Testis (tissue), 3 donors: Measurements from ENCODE around the gene RASGEF1B. TPM values are rescaled to one million over a fixed set of nuclear protein-coding genes. Genes with fewer than 3 reads are reported as not detected.

Experiments used
- DNase-seq: peaks from one replicate; pipeline ENCODE4 v3.0.0-alpha.2; 2019
- H3K27ac ChIP-seq, 2 donors: fragments of 200-600 bp; sonication (generic); one replicate each; pipeline ENCODE4 v1.5.1; 2019
- H3K27me3 ChIP-seq: fragments of 200-600 bp; sonication (generic); one replicate; pipeline ENCODE4 v1.5.1; 2019
- H3K36me3 ChIP-seq: fragments of 200-600 bp; sonication (generic); one replicate; pipeline ENCODE4 v1.5.1; 2017; ENCODE audit warnings: low read depth; ENCODE audit errors: missing control alignments
- H3K4me1 ChIP-seq: fragments of 200-600 bp; sonication (generic); one replicate; pipeline ENCODE4 v1.5.1; 2019
- H3K4me3 ChIP-seq, 2 donors: fragments of 200-600 bp; sonication (generic); one replicate each; pipeline ENCODE4 v1.5.1; 2017 to 2019
- H3K9me3 ChIP-seq: fragments of 200-600 bp; sonication (generic); one replicate; pipeline ENCODE4 v1.5.1; 2017
- POLR2A ChIP-seq: fragments of 450-650 bp; IDR thresholded peaks from one replicate; pipeline ENCODE4 v1.6.1; 2017; ENCODE audit warnings: antibody characterized with exemption, mild to moderate bottlenecking, moderate library complexity
- WGBS, 2 donors: methylation state at CpG; one replicate each; pipeline ENCODE4 v1.1.5; 2018; 5-methylcytosine and 5-hydroxymethylcytosine counted together
- intact Hi-C: fragments of 100-400 bp; cut with DNase I; formaldehyde crosslinking; loops from one replicate; pipeline ENCODE4 v1.15.1; 2023; ENCODE audit warnings: low total_unique reads
- polyA plus RNA-seq: library from polyadenylated mRNA; stranded (reverse); fragments of 350-450 nt; fragmentation: Illumina TruSeq; extraction: RNeasy Lipid Tissue Mini Kit (QIAGEN cat#74804); gene quantifications from one replicate; pipeline ENCODE4 v1.2.3, GENCODE V29; 2014; ENCODE audit warnings: low read depth, low replicate concordance; ENCODE audit not compliant: insufficient read depth
- total RNA-seq, 2 donors: library from RNA; depleted of rRNA; stranded (reverse); fragments of >200 nt; gene quantifications; one replicate each; pipeline ENCODE4 v1.2.3, GENCODE V29; 2016
- TF ChIP-seq, protein P1 (sequence below), 3 experiments: fragments of 450-650 bp in 2 of 3; fragments of 200-600 bp in 1 of 3; sonication (generic) in 1 of 3; IDR thresholded peaks; one replicate each; pipeline ENCODE4 v1.5.1; 2016 to 2019; ENCODE audit warnings: antibody characterized with exemption in 3 of 3, mild to moderate bottlenecking in 2 of 3, moderate library complexity in 1 of 3

The RASGEF1B gene
- total and polyA plus RNA-seq, 3 donors from 2014 or later = 5.3 to 13.0 (median 5.5) TPM

DNA sequence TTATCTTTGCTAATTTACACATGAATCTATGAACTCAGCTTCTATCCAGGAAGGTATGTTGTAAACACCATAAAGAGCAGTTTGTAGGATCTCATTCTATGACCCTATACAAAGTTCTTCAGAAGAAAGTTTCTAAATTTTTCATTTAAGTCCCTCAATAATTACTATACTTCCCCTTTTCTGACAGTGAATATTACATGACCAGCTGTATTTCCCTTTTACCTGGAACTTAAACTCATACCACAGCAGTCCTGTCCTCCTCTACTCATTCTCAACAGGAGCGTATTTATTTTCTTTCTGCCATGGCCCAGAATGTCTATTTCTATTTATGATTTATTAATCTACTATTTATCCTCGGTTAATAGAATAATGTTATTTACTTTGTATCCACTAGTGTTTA is 15.8 kb downstream of the RASGEF1B start:
- TF ChIP-seq, protein P1, sequence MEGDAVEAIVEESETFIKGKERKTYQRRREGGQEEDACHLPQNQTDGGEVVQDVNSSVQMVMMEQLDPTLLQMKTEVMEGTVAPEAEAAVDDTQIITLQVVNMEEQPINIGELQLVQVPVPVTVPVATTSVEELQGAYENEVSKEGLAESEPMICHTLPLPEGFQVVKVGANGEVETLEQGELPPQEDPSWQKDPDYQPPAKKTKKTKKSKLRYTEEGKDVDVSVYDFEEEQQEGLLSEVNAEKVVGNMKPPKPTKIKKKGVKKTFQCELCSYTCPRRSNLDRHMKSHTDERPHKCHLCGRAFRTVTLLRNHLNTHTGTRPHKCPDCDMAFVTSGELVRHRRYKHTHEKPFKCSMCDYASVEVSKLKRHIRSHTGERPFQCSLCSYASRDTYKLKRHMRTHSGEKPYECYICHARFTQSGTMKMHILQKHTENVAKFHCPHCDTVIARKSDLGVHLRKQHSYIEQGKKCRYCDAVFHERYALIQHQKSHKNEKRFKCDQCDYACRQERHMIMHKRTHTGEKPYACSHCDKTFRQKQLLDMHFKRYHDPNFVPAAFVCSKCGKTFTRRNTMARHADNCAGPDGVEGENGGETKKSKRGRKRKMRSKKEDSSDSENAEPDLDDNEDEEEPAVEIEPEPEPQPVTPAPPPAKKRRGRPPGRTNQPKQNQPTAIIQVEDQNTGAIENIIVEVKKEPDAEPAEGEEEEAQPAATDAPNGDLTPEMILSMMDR (IDR thresholded peaks at IDR 0.05) = no peak
- TF ChIP-seq POLR2A = no peak

DNA sequence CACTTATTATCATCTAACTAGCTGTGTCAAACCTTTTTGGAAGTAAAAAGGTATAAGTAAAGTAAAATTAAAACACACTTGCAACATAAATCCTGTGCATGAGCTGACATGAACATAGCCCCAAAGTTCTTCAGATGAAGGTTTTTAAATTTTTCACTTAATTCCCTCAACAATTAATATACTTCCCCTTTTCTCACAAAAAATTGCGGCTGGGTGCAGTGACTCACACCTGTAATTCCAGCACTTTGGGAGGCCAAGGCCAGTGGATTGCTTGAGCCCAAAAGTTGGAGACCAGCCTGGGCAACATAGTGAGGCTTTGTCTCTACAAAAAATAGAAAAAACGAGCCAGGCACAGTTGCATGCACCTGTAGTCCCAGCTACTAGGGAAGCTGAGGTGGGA is 16.8 kb downstream of the RASGEF1B start:
- H3K9me3 ChIP-seq = no peaks in the 10 kb centered on the region
- H3K27ac ChIP-seq = no peak overlapping the region
- H3K27me3 ChIP-seq = no peaks in the 10 kb centered on the region
- TF ChIP-seq, protein P1 (IDR thresholded peaks at IDR 0.05) = no peak
- no peak for TF ChIP-seq POLR2A
- DNase-seq = no peak
- 61 to 75% methylated on average over 2 of the region's 2 CpGs for WGBS, 2 donors
- H3K4me1 ChIP-seq = no peaks in the 10 kb centered on the region
- no peaks in the 10 kb centered on the region for H3K36me3 ChIP-seq
- H3K4me3 ChIP-seq = no peak overlapping the region
- intact Hi-C loops = no loop called here

More for the DNA sequence above, 15.8 kb downstream of the RASGEF1B start:
- no peak overlapping the region for H3K4me3 ChIP-seq
- no peak overlapping the region for H3K27ac ChIP-seq
- DNase-seq = no peak
- no peaks in the 10 kb centered on the region for H3K9me3 ChIP-seq
- intact Hi-C loops = no loop called here
- no peaks in the 10 kb centered on the region for H3K27me3 ChIP-seq
- H3K36me3 ChIP-seq = no peaks in the 10 kb centered on the region
- 77 to 80% methylated on average over 2 of the region's 2 CpGs for WGBS, 2 donors
- H3K4me1 ChIP-seq = no peaks in the 10 kb centered on the region

DNA sequence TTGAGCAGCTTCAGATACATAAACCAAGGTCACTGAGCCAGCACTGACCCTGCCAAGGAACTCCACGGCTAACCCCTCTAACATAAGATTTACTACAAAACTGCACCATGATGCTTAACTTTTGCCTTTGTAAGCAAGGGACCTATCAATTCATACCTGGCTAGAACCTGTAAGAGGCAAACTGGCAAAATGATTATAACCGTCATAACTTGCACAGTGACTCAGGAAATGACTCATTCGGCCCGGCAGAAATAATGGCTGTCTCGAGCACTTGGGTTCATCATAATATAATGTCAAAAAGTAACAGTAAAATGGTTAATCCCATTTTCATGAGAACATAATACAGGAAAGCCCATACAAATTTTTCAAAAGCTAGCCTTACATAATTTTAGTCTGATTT is 17.2 kb downstream of the RASGEF1B start:
- no peaks in the 10 kb centered on the region for H3K36me3 ChIP-seq
- H3K27me3 ChIP-seq = no peaks in the 10 kb centered on the region
- intact Hi-C loops = no loop called here
- no peak overlapping the region for H3K4me3 ChIP-seq
- no peaks in the 10 kb centered on the region for H3K9me3 ChIP-seq
- DNase-seq = no peak
- no peak overlapping the region for H3K27ac ChIP-seq
- WGBS, 2 donors = 64 to 69% methylated on average over 5 of the region's 5 CpGs
- TF ChIP-seq, protein P1 (IDR thresholded peaks at IDR 0.05) = no peak
- no peak for TF ChIP-seq POLR2A
- H3K4me1 ChIP-seq = no peaks in the 10 kb centered on the region

DNA sequence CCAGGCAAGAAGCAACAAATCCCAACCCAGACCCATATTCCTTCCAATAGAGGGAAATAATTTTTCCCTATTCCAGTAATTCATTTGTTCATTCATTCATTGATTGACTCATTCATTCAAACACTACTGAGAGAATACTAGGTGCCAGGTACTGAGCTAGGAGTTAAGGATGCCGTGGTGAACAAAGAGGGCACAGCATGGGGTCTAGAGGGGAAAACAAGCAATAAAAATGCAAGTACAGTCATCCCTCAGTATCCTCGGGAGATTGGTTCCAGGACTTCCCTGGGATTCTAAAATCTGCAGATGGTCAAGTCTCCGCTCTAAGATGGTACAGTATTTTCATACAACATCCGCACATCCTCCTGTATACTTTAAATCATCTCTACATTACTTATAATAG is 18.7 kb downstream of the RASGEF1B start:
- intact Hi-C loops = no loop called here
- no peaks in the 10 kb centered on the region for H3K9me3 ChIP-seq
- TF ChIP-seq POLR2A = no peak
- TF ChIP-seq, protein P1 (IDR thresholded peaks at IDR 0.05) = no peak
- DNase-seq = no peak
- no peak overlapping the region for H3K27ac ChIP-seq
- H3K4me1 ChIP-seq = no peaks in the 10 kb centered on the region
- no peaks in the 10 kb centered on the region for H3K36me3 ChIP-seq
- H3K4me3 ChIP-seq = no peak overlapping the region
- 88 to 92% methylated on average over 4 of the region's 4 CpGs for WGBS, 2 donors
- H3K27me3 ChIP-seq = no peaks in the 10 kb centered on the region

DNA sequence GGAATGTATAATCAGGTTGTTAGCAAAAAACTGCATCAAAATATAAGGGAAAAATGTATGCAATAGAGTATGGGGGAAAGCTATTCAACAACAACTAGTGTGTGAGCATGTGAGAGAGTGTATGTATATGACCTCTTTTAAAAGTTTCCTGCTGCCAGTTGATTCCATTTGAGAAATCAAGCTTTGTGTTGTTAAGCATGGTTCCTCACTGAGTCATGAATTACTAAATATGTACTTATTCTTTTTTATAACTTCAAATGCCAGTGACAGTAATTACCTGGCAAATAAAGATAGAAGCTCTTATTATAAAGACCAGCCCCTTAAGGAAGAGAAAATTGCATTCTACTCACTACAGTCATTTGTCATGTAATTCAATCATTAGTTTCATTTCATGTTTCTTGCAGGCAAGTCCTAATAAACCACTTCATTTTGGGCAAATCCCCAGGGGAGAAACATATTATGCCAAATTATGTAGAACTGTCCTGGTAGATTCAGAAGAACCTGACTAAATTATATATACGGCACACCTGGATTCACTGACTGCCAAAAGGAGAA is 19.2 kb downstream of the RASGEF1B start:
- 86 to 100% methylated on average over 1 of the region's 1 CpG for WGBS, 2 donors
- no peak overlapping the region for H3K27ac ChIP-seq
- H3K9me3 ChIP-seq = no peaks in the 10 kb centered on the region
- no peak for TF ChIP-seq POLR2A
- TF ChIP-seq, protein P1 (IDR thresholded peaks at IDR 0.05) = no peak
- H3K27me3 ChIP-seq = no peaks in the 10 kb centered on the region
- H3K4me3 ChIP-seq = no peak overlapping the region
- no peaks in the 10 kb centered on the region for H3K36me3 ChIP-seq
- no peaks in the 10 kb centered on the region for H3K4me1 ChIP-seq
- intact Hi-C loops = no loop called here
- no peak for DNase-seq
